Kidney (tissue), 14 donors: ENCODE data around the gene RFX8. TPM values are rescaled to one million over a fixed set of nuclear protein-coding genes. Genes with fewer than 3 reads are reported as not detected.

ENCODE experiments used
- DNase-seq, 5 donors: peaks; one replicate each; pipeline ENCODE4 v3.0.0-alpha.2; 2013 to 2020
- FAIRE-seq: peaks from 2 replicates; lab custom pipeline; 2012; peaks lifted over from hg19 to GRCh38; lab: Jason Lieb, UNC
- H3K27ac ChIP-seq, 2 donors: one replicate each; pipeline ENCODE4 v1.7.0; 2013; ENCODE audit warnings: low read depth in 2 of 2, low read length in 2 of 2, inconsistent platforms in 1 of 2
- H3K27me3 ChIP-seq: one replicate; pipeline ENCODE4 v1.7.1; 2013; ENCODE audit warnings: low read length, inconsistent platforms; ENCODE audit not compliant: control insufficient read depth, insufficient read depth
- H3K36me3 ChIP-seq, 3 donors: one replicate each; pipeline versions ENCODE4 v1.7.0 to v1.7.1; 2013; ENCODE audit warnings: low read length in 3 of 3, control low read depth in 1 of 3, inconsistent platforms in 1 of 3; ENCODE audit not compliant: insufficient read depth in 3 of 3, control insufficient read depth in 2 of 3
- H3K4me1 ChIP-seq, 3 donors: one replicate each; pipeline versions ENCODE4 v1.7.0 to v1.7.1; 2013; ENCODE audit warnings: low read length in 3 of 3, inconsistent platforms in 1 of 3, low read depth in 1 of 3; ENCODE audit not compliant: control insufficient read depth in 2 of 3, insufficient read depth in 2 of 3
- H3K4me3 ChIP-seq, 3 donors: one replicate each; pipeline versions ENCODE4 v1.7.0 to v1.8.1; 2013; ENCODE audit warnings: low read length in 3 of 3, control low read depth in 1 of 3, inconsistent platforms in 1 of 3
- H3K9ac ChIP-seq, 3 donors: one replicate each; pipeline versions ENCODE4 v1.7.0 to v1.7.1; 2013; ENCODE audit warnings: low read length in 3 of 3, control low read depth in 1 of 3, inconsistent platforms in 1 of 3
- H3K9me3 ChIP-seq, 3 donors: one replicate each; pipeline versions ENCODE4 v1.7.0 to v1.7.1; 2013; ENCODE audit warnings: low read length in 3 of 3, control low read depth in 1 of 3, inconsistent platforms in 1 of 3; ENCODE audit not compliant: control insufficient read depth in 2 of 3, insufficient read depth in 1 of 3
- CTCF ChIP-seq: IDR thresholded peaks from 3 replicates; pipeline ENCODE4 v1.5.1; 2012; ENCODE audit warnings: mild to moderate bottlenecking, moderate library complexity, borderline replicate concordance; ENCODE audit not compliant: insufficient read depth; ENCODE audit errors: extremely low read depth
- intact Hi-C: fragments of 100-400 bp; cut with DNase I; formaldehyde crosslinking; loops from one replicate; pipeline ENCODE4 v1.11.1; 2022
- polyA plus RNA-seq: library from polyadenylated mRNA; stranded (reverse); fragments of 350-450 nt; fragmentation: Illumina TruSeq; extraction: RNeasy Lipid Tissue Mini Kit (QIAGEN cat#74804); gene quantifications from one replicate; pipeline ENCODE4 v1.2.3, GENCODE V29; 2014; ENCODE audit warnings: low read depth, low replicate concordance; ENCODE audit not compliant: insufficient read depth
- total RNA-seq: library from RNA; stranded (reverse); fragmentation: NEBNext Ultra II Directional; extraction: Animal tissue kit (Norgen Biotek cat#: 25700); gene quantifications from one replicate; pipeline ENCODE4 v1.2.1, GENCODE V29; 2021
- donor health status: control.
- donor health status: control.
- donor health status: control.
- donor health status: control.
- donor health status: control.
- donor health status: DM: yes; HTN: yes; CAD: no.
- donor health status: Normal renal cell carcinoma (clear cell type).

Gene RFX8
- total and polyA plus RNA-seq, 2 donors from 2014 or later, result 0.28 TPM; not detected in 1

GRCh38 chr2:101502095-101502494 is 27.2 kb upstream of the RFX8 start:
- Histone ChIP-seq H3K27me3 (no peaks in the 10 kb centered on the region), H3K27ac (no peak overlapping the region), H3K9ac (no peak overlapping the region), H3K36me3 (no peaks in the 10 kb centered on the region), H3K4me3 (no peak overlapping the region), H3K9me3 (no peaks in the 10 kb centered on the region), H3K4me1 (no peaks in the 10 kb centered on the region)
- TF ChIP-seq CTCF, result no peak
- FAIRE-seq, result no peak
- intact Hi-C loops, result no loop called here
- no peak for DNase-seq

GRCh38 chr2:101501443-101501842 is 26.5 kb upstream of the RFX8 start:
- FAIRE-seq, result no peak
- H3K4me3 ChIP-seq, result no peak overlapping the region
- H3K9me3 ChIP-seq, result no peaks in the 10 kb centered on the region
- H3K27ac ChIP-seq, result no peak overlapping the region
- intact Hi-C loops, result no loop called here
- H3K27me3 ChIP-seq, result no peaks in the 10 kb centered on the region
- no peaks in the 10 kb centered on the region for H3K36me3 ChIP-seq
- H3K4me1 ChIP-seq, result no peaks in the 10 kb centered on the region
- no peak for TF ChIP-seq CTCF
- H3K9ac ChIP-seq, result no peak overlapping the region
- DNase-seq, result no peak

GRCh38 chr2:101500860-101501259 is 25.9 kb upstream of the RFX8 start:
- no peak overlapping the region for H3K27ac ChIP-seq
- no peaks in the 10 kb centered on the region for H3K36me3 ChIP-seq
- no peaks in the 10 kb centered on the region for H3K27me3 ChIP-seq
- no peak for TF ChIP-seq CTCF
- DNase-seq, result no peak
- intact Hi-C loops, result no loop called here
- no peaks in the 10 kb centered on the region for H3K4me1 ChIP-seq
- FAIRE-seq, result no peak
- no peaks in the 10 kb centered on the region for H3K9me3 ChIP-seq
- H3K9ac ChIP-seq, result no peak overlapping the region
- no peak overlapping the region for H3K4me3 ChIP-seq

GRCh38 chr2:101500180-101500579 is 25.3 kb upstream of the RFX8 start:
- Histone ChIP-seq H3K9me3 (no peaks in the 10 kb centered on the region), H3K9ac (no peak overlapping the region), H3K4me1 (no peaks in the 10 kb centered on the region), H3K4me3 (no peak overlapping the region), H3K27ac (no peak overlapping the region), H3K36me3 (no peaks in the 10 kb centered on the region), H3K27me3 (no peaks in the 10 kb centered on the region)
- intact Hi-C loops, result no loop called here
- no peak for TF ChIP-seq CTCF
- FAIRE-seq, result no peak
- DNase-seq, result no peak
